GM10847 (cell line): Measurements from ENCODE around the gene PXDC1.

ENCODE experiments used
- POLR2A ChIP-seq: IDR thresholded peaks from 2 replicates; pipeline ENCODE4 v1.6.1; 2011; ENCODE audit not compliant: insufficient read length; ENCODE audit errors: extremely low read depth

Gene PXDC1

DNA sequence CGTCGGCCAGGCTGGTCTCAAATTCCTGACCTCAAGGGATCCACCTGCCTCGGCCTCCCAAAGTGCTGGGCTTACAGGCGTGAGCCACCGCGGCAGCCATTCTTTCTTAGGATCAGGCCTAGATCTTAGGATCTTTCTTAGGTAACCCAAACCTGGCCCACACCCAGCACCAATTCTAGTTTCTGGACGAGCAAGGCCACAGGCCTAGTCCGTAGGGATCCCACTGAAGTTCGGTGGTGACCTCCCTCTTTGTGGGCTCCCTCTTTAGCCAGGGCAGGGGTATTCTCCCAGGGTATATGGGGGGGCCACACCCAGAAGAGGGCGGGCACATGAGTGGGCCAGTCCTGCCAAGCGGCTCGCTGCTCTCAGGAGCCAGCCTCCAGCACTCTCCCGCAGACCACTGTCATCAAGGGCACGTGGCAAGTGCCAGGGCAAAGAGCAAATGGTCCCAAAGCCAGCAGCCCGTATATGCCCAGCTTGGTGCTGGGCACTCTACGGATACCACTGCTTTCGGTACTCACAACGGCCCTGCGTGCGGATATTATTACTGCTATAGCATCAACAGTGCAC is 6.5 kb downstream of the PXDC1 start:
- TF ChIP-seq POLR2A, result no peak

DNA sequence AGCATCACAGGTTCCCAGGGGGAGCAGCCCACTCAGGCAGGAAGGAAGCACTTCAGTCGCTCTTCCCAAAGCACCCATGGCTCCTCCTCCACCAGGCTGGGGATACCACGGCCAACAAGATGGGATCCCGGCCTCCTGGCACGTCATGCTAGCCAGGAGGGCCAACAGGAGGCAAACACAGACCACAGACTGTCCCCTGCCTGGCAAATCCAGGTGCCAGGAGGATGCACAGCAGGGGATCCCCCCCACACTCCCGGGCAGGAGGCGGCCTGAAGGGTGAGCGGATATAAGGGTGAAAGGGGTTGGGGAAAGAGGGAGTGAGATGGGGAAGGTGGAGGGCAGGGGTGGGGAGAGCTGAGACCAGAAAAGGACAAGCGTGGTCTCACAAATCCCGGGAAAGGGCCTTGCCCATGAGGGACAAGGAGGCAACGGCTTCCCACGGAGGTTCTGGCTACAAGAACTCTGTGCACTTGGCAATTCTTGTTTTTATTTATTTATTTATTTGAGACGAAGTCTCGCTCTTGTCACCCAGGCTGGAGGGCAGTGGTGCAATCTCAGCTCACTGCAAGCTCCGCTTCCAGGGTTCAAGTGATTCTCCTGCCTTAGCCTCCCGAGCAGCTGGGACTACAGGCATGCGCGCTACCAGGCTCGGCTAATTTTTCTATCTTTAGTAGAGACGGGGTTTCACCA is 7.2 kb downstream of the PXDC1 start:
- no peak for TF ChIP-seq POLR2A

DNA sequence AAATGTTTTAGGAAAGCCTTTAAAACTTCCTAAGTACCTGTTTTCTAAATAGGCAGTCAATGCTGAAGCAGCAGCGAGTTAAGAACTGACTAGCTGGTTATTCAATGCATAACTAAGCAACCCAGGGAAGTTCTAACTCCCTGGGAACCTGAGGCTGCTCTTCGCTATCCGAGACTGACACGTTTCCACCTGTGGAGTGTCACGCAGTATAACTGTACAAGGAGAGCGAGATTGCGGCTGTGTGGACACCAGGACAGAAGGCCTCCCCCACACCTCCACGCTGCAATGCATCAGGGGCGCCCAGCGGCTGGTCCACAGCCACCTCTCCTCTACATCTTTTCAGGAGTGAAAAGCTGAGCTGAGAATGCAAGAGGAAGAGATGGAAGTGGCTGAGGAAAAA is 8.0 kb downstream of the PXDC1 start:
- TF ChIP-seq POLR2A, result no peak

DNA sequence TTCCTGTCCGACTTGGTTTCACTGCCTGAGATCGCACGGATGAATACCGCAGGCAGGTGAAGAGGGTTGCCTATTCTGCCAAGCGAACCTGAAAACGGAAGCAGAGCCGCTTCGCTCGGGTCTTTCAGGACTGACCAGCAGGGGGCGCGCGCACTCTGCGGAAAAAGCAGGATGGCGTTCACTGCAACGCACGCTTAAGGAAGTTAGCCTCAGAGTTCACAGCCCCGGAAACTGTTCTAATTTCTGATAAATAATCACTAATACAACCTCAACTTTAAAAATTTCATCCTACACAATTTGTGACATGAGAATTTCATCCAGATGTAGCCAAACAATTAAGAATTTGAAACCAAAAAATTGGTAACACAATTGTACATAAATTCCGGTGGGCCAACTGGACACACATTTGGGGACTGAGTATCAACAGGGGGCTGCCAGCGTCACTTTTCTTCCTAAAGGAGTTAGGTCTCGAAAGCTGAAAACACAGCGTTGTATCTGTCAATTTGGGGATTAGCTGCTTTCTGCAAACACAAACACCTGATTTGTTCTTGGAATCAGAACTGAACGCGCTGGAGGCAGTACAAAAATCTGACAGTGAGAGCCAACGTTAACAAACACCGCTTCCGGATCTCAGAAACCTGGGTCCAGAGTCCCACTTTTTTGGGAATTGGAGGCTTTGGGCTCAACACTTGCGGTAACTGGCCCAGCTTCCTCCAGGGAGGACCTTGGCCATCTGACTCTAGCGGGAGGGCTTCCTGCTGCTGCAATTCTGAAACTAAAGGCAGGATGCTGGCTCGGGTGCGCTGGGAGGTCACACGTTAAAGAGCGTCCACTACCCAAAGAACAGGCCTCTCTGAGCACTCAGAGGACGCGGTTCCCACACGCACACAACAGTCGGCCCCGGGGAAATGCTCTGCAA is 8.8 kb downstream of the PXDC1 start:
- no peak for TF ChIP-seq POLR2A

DNA sequence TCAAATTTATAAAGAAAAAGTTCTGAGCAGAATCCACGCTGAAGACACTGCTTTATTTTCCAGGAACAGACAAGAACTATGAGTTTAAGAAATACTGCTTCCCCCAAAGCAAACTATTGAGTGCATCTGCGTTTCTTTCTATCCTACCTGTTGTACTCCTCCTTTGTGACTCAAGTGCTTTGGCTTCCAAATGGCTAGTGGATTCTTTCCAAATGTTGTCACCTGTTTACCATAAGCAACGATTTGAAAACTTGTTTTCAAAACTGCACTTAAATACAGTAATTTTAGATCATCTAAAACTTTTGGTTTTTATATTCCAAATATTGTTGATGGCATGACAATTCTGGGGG is 9.5 kb downstream of the PXDC1 start:
- no peak for TF ChIP-seq POLR2A

DNA sequence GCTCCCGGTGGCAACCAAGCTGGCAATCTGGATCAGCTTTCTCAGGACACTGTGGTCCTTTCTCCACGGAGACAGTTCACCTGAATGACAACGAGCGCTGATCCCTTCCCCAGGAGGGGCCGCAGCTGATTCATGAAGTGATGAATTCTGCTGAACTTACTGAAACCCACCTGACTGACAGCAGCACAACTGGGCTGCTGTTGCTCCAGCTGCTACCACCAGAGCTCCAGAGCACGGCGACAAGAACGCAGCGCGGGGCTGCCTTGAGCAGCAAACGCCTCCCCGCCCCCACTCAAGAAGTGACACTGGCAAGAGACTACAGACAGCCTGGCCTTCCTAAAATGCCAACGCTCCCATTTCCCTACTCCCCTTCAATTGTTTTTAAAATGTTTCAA is 10.0 kb downstream of the PXDC1 start:
- no peak for TF ChIP-seq POLR2A

DNA sequence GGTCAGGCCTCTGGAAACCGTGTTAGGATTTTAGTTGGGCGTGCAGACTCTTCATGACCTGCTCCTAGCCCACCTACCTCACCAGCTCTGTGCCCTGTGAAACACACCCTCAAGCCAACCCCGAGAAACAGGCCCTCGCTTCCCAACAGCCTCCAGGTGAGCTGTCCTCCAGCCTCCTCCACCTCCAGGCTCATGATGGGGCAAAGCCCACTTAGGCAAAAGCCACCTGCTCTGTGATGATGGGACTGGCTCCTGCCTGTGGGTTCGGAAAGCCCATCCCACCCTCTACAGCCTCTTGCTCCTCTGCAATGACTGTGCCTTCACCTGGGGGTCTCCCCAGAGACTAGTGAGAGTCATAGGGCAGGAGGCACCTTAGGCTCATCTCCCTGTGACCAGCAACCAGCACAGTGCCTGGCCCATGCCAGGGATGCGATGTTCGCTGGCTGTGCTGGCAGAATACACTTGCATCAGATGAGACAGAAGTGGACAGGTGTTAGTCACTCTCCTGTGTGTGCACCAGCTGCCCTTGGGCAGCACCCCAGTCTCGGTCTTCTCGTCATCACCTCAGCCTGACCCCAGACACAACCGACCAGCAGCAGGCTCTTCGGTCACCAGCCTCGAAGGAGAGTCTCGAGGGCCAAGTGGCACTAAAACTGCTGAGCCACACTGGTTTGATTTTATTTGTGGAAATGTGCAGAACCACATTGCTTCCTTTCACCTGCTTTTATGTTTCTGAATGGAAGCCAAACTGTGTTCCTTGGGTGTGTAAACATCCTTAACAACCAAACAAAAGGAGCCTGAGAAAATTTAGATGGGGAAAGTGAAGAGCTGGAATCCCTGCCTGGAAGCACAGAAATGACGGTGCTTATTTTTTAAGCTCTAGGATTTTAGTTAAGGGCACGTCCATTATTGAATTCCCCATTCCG is 10.7 kb downstream of the PXDC1 start:
- no peak for TF ChIP-seq POLR2A

DNA sequence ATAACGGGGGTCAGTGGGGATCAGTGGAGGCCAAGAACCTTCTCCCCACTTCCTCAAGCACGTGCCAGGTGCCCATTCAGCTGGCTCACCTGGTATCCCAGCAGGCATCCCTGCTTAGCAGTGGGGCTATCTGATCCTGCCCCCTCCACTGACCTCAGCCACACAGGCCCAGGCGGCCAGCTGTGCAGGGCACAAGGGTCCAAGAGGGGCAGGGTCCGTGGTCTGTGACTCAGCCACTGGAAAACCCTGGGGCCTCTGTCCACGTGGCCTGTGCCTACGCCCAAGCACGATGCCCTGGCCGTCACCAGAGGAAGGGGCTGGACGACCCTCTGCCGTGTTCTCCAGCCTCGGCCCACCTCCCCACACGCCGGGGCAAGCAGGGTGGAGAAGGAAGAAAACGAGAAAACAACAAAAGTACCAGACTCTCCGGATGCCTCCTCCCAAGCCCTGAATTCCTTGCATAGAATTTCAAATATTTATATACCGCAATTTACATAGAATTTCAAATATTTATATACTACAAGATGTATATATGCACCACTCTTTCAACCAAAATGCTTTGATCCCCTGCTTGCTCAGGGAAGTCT is 12.1 kb downstream of the PXDC1 start:
- TF ChIP-seq POLR2A, result no peak

DNA sequence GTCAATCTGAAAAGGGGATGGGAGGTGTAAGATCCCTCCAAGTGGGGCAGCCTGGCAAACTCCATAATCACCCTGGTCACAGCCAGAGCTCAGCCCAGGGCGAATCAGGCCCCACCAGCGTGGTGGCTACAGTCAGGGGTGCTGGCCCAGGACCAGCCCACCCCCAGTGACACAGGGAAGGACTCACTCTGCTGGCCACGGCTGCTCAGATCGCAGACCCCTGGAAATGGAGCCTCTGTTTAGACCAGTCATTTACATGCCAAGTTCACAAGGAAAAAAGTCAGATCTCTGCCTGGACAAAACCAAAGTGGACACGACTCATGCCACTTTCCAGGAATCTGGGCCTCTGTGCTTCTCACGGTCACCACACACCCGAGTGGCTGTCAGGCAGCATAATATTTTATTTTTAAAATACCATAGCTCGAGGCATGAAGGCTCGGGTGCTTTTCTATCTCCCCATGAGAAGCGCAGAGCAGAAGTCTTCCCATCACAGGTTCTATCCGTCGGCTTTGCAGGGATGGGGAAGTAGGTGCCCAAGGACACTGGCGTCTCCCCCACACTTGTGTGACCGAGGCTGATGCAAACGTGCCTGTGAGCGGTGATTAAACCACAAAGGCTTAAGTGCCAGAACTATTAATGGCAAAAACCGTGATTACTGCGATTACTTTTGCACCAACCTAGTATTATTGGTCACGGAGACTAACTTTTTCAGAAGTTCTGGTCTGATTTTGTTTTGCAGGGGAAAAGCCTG is 13.0 kb downstream of the PXDC1 start:
- no peak for TF ChIP-seq POLR2A

DNA sequence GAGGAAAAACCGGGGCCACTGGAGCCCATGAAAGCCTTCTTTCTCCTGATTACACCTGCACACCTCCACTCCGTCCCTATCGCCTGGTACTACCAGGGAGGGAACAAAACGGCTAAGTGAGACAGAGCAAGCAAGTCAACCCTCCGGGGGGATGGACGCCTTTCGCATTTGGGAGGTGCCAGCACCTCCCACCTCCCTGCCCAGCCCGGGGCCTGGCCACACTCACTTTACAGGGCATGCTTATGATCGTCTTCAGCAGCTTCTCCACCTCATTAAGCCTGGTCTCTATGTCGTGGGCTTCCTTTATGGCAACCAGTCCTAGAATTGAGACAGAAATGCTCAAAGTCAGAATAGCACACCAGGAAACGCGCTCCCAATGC is 13.7 kb downstream of the PXDC1 start:
- TF ChIP-seq POLR2A, result no peak

DNA sequence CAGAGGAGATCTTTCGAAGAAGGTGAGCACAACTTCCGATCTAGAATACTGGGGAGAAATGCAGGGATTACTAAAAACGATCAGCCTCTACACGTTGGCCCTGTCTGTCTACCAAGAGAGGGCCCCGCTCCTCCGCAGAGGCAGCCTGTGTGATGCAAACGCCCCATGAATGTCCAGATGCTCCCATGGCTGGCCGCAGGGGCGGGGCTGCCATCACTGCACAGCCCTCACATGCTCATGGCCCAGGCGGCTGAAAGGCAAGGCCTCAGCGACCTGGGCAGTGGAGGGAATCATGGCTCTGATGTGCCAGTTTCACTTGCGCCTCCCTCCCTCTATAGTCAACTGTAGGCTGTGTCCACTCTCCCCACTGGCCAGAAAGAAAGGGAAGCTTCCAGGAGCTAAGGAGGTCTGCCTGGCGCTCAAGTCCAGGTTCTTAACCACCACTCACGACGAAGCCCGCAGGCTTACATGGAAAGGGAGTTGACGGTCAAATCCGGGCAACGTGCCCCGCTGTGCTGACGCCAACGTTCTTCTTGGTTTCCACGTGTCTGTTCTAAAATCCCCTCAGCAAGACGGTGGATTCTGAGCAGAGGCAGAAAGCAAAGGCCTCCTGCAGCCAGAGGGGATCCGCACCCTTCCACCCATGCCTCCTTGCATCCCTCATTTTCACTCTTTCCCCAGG is 14.2 kb downstream of the PXDC1 start:
- TF ChIP-seq POLR2A, result no peak

DNA sequence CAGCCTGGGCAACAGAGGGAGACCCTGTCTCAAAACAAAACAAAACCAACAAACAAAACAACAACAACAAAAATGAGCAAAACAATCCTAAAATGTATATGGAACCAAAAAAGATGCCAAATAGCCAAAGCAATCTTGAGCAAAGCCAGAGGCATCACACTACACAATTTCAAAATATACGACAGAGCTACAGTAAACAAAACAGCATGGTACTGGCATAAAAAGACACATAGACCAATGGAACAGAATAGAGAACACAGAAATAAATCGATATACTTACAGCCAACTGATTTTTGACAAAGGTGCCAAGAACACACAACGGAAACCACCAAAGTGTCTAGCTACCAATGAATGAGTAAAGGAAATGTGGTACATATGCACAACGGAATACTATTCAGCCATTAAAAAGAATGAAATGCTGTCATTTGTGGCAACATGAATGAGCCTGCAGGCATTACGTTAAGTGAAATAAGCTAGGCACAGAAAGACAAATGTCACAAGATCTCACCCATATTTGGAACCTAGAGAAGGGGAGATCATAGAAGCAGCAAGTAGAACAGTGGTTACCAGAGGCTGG is 16.4 kb downstream of the PXDC1 start:
- no peak for TF ChIP-seq POLR2A

DNA sequence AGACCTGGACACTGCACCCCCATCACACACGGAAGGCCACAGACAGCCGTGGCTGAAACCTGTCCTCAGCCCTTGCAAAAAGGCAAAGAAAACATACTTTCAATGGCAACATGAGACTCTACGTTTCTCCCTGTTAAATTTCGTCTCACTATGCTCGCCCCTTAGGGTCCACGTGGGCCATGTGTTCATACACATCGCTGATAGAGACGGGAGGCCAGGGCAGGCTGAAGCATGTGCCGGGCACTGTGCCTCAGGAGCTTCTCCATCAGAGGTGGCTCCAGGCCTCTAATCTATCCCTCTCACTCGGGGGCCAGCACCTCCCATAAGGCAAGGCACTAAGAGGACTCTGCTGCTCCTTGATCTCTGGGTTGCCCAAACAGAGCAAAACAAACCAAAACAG is 17.5 kb downstream of the PXDC1 start:
- TF ChIP-seq POLR2A, result no peak

DNA sequence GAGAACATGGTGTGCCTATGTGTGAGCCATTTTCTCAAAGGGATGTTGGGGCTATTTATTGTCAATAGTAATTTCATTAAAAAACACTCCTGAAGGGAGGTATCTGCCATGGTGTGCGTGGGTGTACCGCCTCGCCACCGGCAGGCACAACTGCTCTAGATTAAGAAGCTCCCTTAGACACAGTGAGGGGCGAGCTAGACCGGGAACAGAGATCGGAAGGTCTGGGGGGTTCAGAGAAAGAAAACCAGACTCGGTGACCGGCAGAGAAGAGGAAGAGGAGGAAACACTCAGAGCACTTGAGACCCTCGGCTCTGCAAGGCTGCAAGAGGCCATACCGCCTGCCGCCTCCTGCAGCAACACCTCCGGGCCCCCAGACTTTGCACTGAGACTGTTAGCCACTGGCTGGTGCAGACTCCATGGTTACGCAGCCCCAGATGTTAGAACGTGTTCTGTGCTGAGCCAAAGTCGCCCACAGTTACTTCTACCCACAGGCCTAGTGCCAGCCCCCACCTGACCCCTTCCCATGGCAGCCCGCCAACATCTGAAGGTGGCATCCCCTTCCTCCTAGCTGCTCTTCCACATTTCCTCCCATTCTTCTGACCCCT is 18.1 kb downstream of the PXDC1 start:
- no peak for TF ChIP-seq POLR2A
